ENCODE results near the gene FSTL4. TPM values are rescaled to one million over a fixed set of nuclear protein-coding genes. Genes with fewer than 3 reads are reported as not detected.

The FSTL4 gene
- total RNA-seq, 1 experiment from 2014 or later, result 0.12 TPM

DNA sequence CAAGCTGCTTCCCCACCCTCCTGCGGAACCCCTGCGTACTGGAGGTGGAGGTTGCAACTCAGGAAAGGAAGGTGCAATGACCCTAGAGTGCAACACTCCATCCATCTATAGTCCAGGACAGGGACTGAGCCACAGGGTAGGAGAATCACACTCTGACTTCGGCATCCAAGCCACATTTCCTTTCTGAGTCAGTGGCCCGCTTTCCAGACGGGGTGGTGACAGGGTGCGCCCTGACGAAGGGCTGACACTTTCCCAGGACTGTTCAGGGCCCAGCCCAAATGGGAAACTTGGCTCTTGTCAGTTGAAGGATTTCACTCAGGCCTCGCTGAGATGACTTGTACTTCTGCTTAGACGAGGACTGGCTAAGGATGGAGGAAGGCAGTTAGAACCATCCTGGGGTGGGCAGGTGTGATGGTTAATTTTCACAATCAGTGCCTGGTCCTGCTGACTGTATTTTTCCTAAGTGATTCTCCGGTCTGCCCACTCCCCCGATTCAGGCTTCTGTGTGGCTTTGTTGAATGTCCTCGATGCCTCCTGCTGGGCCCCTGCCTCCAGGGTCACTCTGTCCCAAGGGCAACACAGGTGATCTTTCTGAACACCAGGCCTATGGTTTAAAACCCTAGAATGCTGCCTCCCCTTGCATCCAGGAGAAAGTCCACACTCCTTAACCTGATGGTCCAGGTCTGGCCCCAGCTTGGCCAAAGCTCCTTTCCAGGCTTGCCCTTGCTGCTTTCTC, 228.1 kb downstream of the FSTL4 start:
- ChIA-PET POLR2A (no interaction called here), CTCF (no interaction called here)
- no peaks in the 10 kb centered on the region for H3K27me3 Mint-ChIP-seq (ENCODE audit: insufficient read depth, unreplicated experiment)
- H3K9me3 Mint-ChIP-seq (ENCODE audit: unreplicated experiment), result no peaks in the 10 kb centered on the region
- DNase-seq (ENCODE audit: unreplicated experiment), result no peak
- TF ChIP-seq, protein P1, sequence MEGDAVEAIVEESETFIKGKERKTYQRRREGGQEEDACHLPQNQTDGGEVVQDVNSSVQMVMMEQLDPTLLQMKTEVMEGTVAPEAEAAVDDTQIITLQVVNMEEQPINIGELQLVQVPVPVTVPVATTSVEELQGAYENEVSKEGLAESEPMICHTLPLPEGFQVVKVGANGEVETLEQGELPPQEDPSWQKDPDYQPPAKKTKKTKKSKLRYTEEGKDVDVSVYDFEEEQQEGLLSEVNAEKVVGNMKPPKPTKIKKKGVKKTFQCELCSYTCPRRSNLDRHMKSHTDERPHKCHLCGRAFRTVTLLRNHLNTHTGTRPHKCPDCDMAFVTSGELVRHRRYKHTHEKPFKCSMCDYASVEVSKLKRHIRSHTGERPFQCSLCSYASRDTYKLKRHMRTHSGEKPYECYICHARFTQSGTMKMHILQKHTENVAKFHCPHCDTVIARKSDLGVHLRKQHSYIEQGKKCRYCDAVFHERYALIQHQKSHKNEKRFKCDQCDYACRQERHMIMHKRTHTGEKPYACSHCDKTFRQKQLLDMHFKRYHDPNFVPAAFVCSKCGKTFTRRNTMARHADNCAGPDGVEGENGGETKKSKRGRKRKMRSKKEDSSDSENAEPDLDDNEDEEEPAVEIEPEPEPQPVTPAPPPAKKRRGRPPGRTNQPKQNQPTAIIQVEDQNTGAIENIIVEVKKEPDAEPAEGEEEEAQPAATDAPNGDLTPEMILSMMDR (IDR thresholded peaks at IDR 0.05; ENCODE audit: unreplicated experiment), result no peak
- no peak overlapping the region for H3K27ac Mint-ChIP-seq (ENCODE audit: low read depth, unreplicated experiment)
- intact Hi-C loops (cut with micrococcal nuclease), result no loop called here
- H3K36me3 Mint-ChIP-seq (ENCODE audit: insufficient read depth, unreplicated experiment), result no peaks in the 10 kb centered on the region
- BruUV-seq (replicated peaks), result no TSS peak
- H3K4me3 Mint-ChIP-seq (ENCODE audit: unreplicated experiment), result no peak overlapping the region
- H3K4me1 Mint-ChIP-seq (ENCODE audit: insufficient read depth, unreplicated experiment), result no peaks in the 10 kb centered on the region

DNA sequence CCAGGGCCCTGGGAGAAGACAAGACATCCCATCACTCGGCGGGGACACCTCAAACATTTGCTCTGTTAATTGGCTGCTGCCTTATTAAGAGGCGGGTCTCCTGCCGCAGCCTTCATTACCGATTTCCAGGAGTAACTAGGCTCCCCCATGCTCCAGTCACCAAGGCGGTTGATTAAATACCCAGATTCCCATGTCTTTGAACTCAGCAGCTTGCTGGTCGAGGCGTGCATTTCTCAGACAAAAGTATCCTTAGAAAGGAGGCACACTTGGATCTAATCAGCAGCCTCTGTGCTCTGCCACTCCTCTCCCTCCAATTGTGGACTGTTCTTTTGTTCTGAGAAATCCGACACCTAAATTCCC, 228.8 kb downstream of the FSTL4 start:
- POLR2A ChIA-PET, result no interaction called here

DNA sequence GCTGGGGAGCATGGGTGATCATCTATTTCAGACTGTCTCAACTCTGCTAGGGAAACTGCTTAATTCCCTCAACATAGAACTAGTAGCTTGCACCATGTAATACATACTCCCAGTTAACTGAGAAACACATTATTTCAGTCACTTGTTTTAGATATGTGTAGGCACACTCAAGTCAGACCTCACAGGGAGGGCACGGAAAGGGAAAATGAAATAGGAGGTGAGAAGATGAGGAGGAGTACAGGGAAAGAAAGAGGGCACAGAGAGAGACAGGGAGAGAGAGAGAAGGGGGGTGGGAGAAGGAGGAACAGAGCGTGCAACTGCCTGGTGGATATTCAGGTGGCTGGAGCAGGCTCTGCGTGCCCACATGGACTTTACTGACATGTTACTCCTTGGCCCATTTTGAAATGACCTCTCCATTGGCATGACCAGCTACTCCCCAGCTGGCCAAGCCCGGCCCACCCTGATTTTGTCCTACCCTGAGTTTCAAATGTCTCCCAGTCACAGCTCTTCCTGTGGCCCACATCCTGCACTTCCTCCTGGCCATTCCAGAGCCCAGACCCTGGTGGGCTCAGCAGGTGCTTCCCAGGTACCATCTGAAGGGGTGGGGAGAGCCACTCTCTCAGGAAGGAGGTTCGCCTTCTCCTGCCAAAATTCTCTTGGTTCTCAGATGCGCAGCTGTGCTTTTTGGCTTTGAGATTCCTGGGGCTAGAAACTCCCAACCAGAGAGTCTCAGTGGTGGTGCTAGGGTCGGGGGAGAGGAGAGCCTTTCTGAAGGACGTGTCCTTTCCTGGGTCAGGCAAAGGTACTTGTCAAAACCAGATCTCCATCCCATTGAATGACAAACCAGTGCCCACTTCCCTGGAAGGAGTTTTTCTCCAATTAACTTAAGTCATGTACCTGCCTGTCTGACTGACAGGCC, 229.4 kb downstream of the FSTL4 start:
- H3K9me3 Mint-ChIP-seq (ENCODE audit: unreplicated experiment), result no peaks in the 10 kb centered on the region
- ChIA-PET CTCF (no interaction called here), POLR2A (no interaction called here)
- TF ChIP-seq, protein P1 (IDR thresholded peaks at IDR 0.05; ENCODE audit: unreplicated experiment), result no peak
- intact Hi-C loops (cut with micrococcal nuclease), result no loop called here
- no peak overlapping the region for H3K27ac Mint-ChIP-seq (ENCODE audit: low read depth, unreplicated experiment)
- H3K4me1 Mint-ChIP-seq (ENCODE audit: insufficient read depth, unreplicated experiment), result no peaks in the 10 kb centered on the region
- BruUV-seq (replicated peaks), result no TSS peak
- no peaks in the 10 kb centered on the region for H3K36me3 Mint-ChIP-seq (ENCODE audit: insufficient read depth, unreplicated experiment)
- H3K27me3 Mint-ChIP-seq (ENCODE audit: insufficient read depth, unreplicated experiment), result no peaks in the 10 kb centered on the region
- no peak for DNase-seq (ENCODE audit: unreplicated experiment)
- no peak overlapping the region for H3K4me3 Mint-ChIP-seq (ENCODE audit: unreplicated experiment)

More for the DNA sequence above, 228.8 kb downstream of the FSTL4 start:
- CTCF ChIA-PET, result no interaction called here
- DNase-seq (ENCODE audit: unreplicated experiment), result no peak
- intact Hi-C loops (cut with micrococcal nuclease), result no loop called here
- no TSS peak for BruUV-seq (replicated peaks)
- H3K4me1 Mint-ChIP-seq (ENCODE audit: insufficient read depth, unreplicated experiment), result no peaks in the 10 kb centered on the region
- no peak overlapping the region for H3K4me3 Mint-ChIP-seq (ENCODE audit: unreplicated experiment)
- H3K36me3 Mint-ChIP-seq (ENCODE audit: insufficient read depth, unreplicated experiment), result no peaks in the 10 kb centered on the region
- no peaks in the 10 kb centered on the region for H3K27me3 Mint-ChIP-seq (ENCODE audit: insufficient read depth, unreplicated experiment)
- no peaks in the 10 kb centered on the region for H3K9me3 Mint-ChIP-seq (ENCODE audit: unreplicated experiment)
- TF ChIP-seq, protein P1 (IDR thresholded peaks at IDR 0.05; ENCODE audit: unreplicated experiment), result no peak
- no peak overlapping the region for H3K27ac Mint-ChIP-seq (ENCODE audit: low read depth, unreplicated experiment)

DNA sequence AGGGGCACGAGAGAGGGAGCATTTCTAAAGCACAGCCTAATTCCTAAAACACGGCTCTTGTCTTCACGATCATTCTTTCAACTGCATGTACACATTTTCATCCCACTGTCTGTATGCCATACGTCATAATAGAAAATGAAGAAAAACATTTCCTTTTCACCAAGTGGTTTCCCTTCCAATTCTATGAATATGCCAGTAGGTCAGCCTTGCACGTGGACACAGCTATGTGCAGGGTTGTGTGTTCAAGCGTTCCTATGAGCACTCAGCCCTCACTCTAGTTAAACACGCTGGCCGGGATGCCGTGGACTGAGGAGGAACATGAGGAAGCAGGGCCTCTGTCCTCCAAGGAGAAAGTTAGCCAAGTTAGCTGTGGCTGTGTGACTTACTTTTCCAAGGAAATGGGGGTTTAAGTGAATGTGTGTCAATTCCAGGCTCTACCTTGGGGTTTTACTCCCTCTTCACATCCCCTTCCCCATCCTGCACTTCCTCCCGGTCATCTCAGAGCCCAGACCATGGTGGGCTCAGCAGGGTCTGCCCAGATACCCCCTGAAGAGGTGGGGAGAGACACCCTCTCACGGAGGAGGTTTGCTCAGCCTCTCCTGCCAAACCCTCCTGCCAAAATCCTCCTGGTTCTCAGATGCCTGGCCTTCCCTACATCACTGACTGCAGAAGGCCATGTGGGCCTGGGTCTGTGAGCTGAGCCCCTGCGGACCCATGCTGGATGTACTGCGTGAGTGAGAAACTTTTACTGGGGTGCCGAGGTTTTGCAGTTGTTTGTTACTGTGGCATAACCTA, 230.6 kb downstream of the FSTL4 start:
- CTCF ChIA-PET, result interaction anchor here (0.5 kb wide), 1 partner anchor 562 kb away, joined by 3 read pairs; no protein-coding TSS in a partner anchor

More for the DNA sequence above, 230.6 kb downstream of the FSTL4 start:
- POLR2A ChIA-PET, result no interaction called here
- H3K9me3 Mint-ChIP-seq (ENCODE audit: unreplicated experiment), result peaks cover 10% of the 10 kb centered on the region
- H3K27me3 Mint-ChIP-seq (ENCODE audit: insufficient read depth, unreplicated experiment), result no peaks in the 10 kb centered on the region
- TF ChIP-seq, protein P1 (IDR thresholded peaks at IDR 0.05; ENCODE audit: unreplicated experiment), result no peak
- BruUV-seq (replicated peaks), result no TSS peak
- intact Hi-C loops (cut with micrococcal nuclease), result no loop called here
- no peak overlapping the region for H3K4me3 Mint-ChIP-seq (ENCODE audit: unreplicated experiment)
- no peaks in the 10 kb centered on the region for H3K36me3 Mint-ChIP-seq (ENCODE audit: insufficient read depth, unreplicated experiment)
- H3K4me1 Mint-ChIP-seq (ENCODE audit: insufficient read depth, unreplicated experiment), result no peaks in the 10 kb centered on the region
- no peak overlapping the region for H3K27ac Mint-ChIP-seq (ENCODE audit: low read depth, unreplicated experiment)
- no peak for DNase-seq (ENCODE audit: unreplicated experiment)
